Thyroid gland (tissue), 4 donors: Measurements from ENCODE around the gene PTPA.

Experiments used
- CTCF ChIP-seq, 6 experiments: fragments of 200-600 bp in 3 of 6; fragments of 450-650 bp in 3 of 6; sonication (generic) in 3 of 6; IDR thresholded peaks; one replicate each; pipeline ENCODE4 v1.5.1; 2016 to 2019; ENCODE audit warnings: antibody characterized with exemption in 6 of 6, mild to moderate bottlenecking in 2 of 6, inconsistent platforms in 1 of 6, moderate library complexity in 1 of 6
- POLR2A ChIP-seq, 2 donors: fragments of 450-650 bp; IDR thresholded peaks; one replicate each; pipeline ENCODE4 v1.6.1; 2017; ENCODE audit warnings: antibody characterized with exemption in 2 of 2, mild to moderate bottlenecking in 2 of 2, moderate library complexity in 1 of 2

DNA sequence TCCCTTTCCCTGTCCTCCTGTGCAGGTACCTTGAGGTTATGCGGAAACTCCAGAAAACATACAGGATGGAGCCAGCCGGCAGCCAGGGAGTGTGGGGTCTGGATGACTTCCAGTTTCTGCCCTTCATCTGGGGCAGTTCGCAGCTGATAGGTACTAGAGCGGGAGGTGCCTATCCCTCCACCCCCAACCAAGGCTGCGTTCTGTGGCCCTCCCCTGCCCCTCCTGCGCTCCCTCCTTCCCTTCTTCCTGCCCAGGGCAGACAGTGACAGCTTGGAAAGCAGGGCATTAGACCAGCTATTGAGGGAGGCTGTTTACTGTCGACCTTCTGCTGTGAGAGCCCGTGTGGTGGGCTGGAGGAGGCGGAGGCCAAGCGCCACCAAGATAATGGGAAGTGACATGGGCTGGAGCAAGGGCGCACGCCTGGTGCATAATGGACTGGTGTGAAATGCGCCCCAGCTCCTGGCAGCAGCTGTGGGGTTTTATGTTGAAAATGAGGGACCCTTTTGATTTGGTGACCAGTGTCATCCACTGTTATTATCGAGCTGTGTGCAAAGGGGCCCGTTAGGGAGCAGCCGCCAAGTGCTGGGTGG lies 25.3 kb downstream of the PTPA start:
- no peak for TF ChIP-seq POLR2A (IDR thresholded peaks at IDR 0.05)
- TF ChIP-seq CTCF (IDR thresholded peaks at IDR 0.05) = no peak
